Measurements from ENCODE around the gene CTCFL. TPM values are rescaled to one million over a fixed set of nuclear protein-coding genes. Genes with fewer than 3 reads are reported as not detected.

The CTCFL gene
- total RNA-seq, 1 experiment from 2014 or later = not detected

DNA sequence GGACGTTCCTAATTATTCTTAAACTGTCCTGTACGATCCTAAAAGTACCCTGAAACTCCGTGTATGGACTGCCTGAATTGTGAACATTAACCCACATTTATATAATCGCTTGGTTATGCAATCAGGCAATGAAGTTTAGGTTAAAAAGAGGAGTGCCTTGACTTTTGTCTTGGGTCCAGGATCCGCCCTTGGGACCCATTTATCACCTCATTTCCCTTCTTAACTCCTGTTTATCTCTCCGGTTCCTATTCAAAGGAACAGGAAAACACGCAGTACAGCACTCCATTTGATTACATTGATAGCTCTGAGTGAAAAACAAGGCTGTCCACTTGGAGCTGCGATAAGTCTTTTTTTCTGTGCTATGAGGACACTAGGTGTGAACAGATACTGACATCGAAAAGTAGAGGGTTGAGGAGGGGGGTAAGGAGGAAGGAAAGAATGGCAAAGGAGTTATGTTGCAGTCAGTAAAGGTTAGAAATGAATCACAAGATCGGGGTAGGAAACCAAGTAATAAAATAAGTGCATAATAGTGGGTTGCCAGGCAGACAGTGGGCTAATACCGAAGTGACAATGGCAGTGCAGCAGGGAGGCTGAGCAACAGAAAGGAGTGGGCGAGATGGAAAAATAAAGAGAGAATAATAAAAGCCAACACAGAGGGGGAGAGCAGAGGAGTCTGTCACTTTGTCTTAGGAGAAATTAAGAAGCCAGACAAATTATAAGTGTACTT is 20.1 kb upstream of the CTCFL start:
- peaks cover 92% of the 10 kb centered on the region for H3K27me3 Mint-ChIP-seq (ENCODE audit: unreplicated experiment)
- no peak overlapping the region for H3K27ac Mint-ChIP-seq (ENCODE audit: unreplicated experiment)
- H3K9me3 Mint-ChIP-seq (ENCODE audit: low read depth, unreplicated experiment) = no peaks in the 10 kb centered on the region
- CTCF ChIA-PET = no interaction called here
- no peak overlapping the region for H3K4me3 Mint-ChIP-seq (ENCODE audit: low read depth, unreplicated experiment)
- no peak for DNase-seq
- intact Hi-C loops (cut with micrococcal nuclease; ENCODE audit: unreplicated experiment) = loop anchor here (10.0 kb wide), 1 partner anchor 1890 kb away; no protein-coding TSS in a partner anchor
- TF ChIP-seq, protein P1, sequence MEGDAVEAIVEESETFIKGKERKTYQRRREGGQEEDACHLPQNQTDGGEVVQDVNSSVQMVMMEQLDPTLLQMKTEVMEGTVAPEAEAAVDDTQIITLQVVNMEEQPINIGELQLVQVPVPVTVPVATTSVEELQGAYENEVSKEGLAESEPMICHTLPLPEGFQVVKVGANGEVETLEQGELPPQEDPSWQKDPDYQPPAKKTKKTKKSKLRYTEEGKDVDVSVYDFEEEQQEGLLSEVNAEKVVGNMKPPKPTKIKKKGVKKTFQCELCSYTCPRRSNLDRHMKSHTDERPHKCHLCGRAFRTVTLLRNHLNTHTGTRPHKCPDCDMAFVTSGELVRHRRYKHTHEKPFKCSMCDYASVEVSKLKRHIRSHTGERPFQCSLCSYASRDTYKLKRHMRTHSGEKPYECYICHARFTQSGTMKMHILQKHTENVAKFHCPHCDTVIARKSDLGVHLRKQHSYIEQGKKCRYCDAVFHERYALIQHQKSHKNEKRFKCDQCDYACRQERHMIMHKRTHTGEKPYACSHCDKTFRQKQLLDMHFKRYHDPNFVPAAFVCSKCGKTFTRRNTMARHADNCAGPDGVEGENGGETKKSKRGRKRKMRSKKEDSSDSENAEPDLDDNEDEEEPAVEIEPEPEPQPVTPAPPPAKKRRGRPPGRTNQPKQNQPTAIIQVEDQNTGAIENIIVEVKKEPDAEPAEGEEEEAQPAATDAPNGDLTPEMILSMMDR (IDR thresholded peaks at IDR 0.05; ENCODE audit: unreplicated experiment) = no peak
- no peaks in the 10 kb centered on the region for H3K4me1 Mint-ChIP-seq (ENCODE audit: low read depth, unreplicated experiment)
- no peaks in the 10 kb centered on the region for H3K36me3 Mint-ChIP-seq (ENCODE audit: insufficient read depth, unreplicated experiment)
- BruUV-seq (replicated peaks) = no TSS peak

DNA sequence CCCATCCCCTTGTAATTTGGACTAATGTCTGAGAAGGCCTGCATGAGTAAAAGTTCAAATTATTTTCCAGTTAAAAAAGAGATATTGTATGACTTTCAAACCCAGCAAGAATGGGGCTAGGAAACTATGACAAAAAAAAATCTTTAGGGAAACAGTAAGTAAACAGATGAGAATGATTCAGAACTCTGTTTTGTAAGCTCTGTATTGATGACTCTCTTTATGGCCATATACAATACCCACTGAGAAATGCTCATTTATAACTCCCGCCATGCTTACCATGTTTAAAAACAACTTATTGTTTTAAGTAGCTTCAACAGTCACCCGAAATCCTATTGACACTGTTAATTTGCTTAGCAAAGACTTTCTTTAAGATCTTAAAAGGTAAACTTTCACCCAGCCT is 18.8 kb upstream of the CTCFL start:
- CTCF ChIA-PET = no interaction called here
- H3K9me3 Mint-ChIP-seq (ENCODE audit: low read depth, unreplicated experiment) = peaks cover 2% of the 10 kb centered on the region
- intact Hi-C loops (cut with micrococcal nuclease; ENCODE audit: unreplicated experiment) = loop anchor here (10.0 kb wide), 1 partner anchor 1891 kb away; no protein-coding TSS in a partner anchor
- H3K27me3 Mint-ChIP-seq (ENCODE audit: unreplicated experiment) = peaks cover 93% of the 10 kb centered on the region
- H3K27ac Mint-ChIP-seq (ENCODE audit: unreplicated experiment) = no peak overlapping the region
- no TSS peak for BruUV-seq (replicated peaks)
- no peak for DNase-seq
- no peaks in the 10 kb centered on the region for H3K36me3 Mint-ChIP-seq (ENCODE audit: insufficient read depth, unreplicated experiment)
- TF ChIP-seq, protein P1 (IDR thresholded peaks at IDR 0.05; ENCODE audit: unreplicated experiment) = no peak
- no peak overlapping the region for H3K4me3 Mint-ChIP-seq (ENCODE audit: low read depth, unreplicated experiment)
- no peaks in the 10 kb centered on the region for H3K4me1 Mint-ChIP-seq (ENCODE audit: low read depth, unreplicated experiment)

DNA sequence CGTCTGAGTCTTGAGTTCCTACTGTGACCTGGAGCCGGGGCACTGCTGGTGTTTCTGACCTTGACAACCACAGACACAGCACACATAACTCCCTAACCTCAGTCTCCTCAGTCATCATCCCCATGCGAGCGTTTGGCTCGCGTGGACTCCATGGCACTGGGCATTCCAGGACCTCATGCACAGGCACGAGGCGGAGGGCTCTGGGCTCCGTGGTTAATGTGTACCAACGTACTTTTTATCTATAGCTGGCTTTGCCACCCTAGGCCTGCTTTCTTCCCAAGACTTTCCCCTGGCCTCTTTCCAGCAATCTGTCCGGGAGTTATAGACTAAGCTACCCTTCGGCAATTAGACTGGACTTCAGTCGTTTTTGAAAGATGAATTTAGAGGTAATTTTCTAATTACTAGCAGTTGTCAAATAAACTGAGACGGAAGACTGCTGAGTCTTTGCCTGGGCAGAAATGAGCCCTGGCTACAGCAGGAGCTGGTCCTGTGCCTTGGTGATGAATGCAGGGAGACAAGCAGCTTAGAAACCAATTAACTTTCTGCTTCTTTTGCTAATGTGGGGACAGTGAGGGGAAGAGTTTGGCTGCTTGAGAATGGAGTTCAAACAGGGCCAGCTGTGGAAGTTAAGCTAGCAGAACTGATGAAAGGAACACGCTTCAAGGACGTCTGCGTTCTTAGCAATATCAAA is 16.1 kb upstream of the CTCFL start:
- H3K4me1 Mint-ChIP-seq (ENCODE audit: low read depth, unreplicated experiment) = no peaks in the 10 kb centered on the region
- H3K27me3 Mint-ChIP-seq (ENCODE audit: unreplicated experiment) = peaks cover 96% of the 10 kb centered on the region
- CTCF ChIA-PET = interaction anchor here (1.0 kb wide), 1 partner anchor 8 kb away, joined by 3 read pairs; no protein-coding TSS in a partner anchor
- BruUV-seq (replicated peaks) = no TSS peak
- no peaks in the 10 kb centered on the region for H3K36me3 Mint-ChIP-seq (ENCODE audit: insufficient read depth, unreplicated experiment)
- no peak overlapping the region for H3K4me3 Mint-ChIP-seq (ENCODE audit: low read depth, unreplicated experiment)
- intact Hi-C loops (cut with micrococcal nuclease; ENCODE audit: unreplicated experiment) = loop anchor here (10.0 kb wide), 1 partner anchor 1894 kb away; no protein-coding TSS in a partner anchor
- no peak overlapping the region for H3K27ac Mint-ChIP-seq (ENCODE audit: unreplicated experiment)
- H3K9me3 Mint-ChIP-seq (ENCODE audit: low read depth, unreplicated experiment) = peaks cover 5% of the 10 kb centered on the region
- no peak for DNase-seq
- TF ChIP-seq, protein P1 (IDR thresholded peaks at IDR 0.05; ENCODE audit: unreplicated experiment) = no peak

DNA sequence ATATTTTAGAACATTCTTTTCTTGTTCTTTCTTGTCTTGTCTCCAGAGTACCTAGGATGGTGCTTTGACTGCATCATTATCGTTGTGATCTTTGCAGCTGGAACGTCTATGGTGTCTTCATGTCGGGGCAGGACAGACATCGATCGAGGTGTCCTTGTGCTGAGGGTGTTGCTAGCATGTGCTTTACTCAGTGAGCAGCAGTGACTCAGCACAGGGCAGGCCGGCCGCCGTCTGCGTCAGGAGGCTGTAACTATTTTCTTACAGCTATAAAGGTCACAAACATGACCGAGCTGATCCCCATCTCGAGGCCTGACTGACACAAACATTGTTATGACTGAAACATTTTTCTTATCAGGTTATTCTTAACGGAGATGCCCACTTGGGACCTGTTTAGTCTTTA is 14.9 kb upstream of the CTCFL start:
- no peak for DNase-seq
- no peaks in the 10 kb centered on the region for H3K36me3 Mint-ChIP-seq (ENCODE audit: insufficient read depth, unreplicated experiment)
- TF ChIP-seq, protein P1 (IDR thresholded peaks at IDR 0.05; ENCODE audit: unreplicated experiment) = no peak
- CTCF ChIA-PET = no interaction called here
- no peaks in the 10 kb centered on the region for H3K4me1 Mint-ChIP-seq (ENCODE audit: low read depth, unreplicated experiment)
- no TSS peak for BruUV-seq (replicated peaks)
- H3K27ac Mint-ChIP-seq (ENCODE audit: unreplicated experiment) = no peak overlapping the region
- no peak overlapping the region for H3K4me3 Mint-ChIP-seq (ENCODE audit: low read depth, unreplicated experiment)
- H3K9me3 Mint-ChIP-seq (ENCODE audit: low read depth, unreplicated experiment) = peaks cover 5% of the 10 kb centered on the region
- intact Hi-C loops (cut with micrococcal nuclease; ENCODE audit: unreplicated experiment) = loop anchor here (10.0 kb wide), 1 partner anchor 1895 kb away; no protein-coding TSS in a partner anchor
- H3K27me3 Mint-ChIP-seq (ENCODE audit: unreplicated experiment) = peaks cover 96% of the 10 kb centered on the region

All from Calu3 (cell line).